H1 (cell line): ENCODE data around the gene GUCY2C.
A peak's percentile ranks its signal among the peaks of the same experiment; 100 is the strongest.

Source experiments
- CTCF ChIP-seq, 3 experiments: IDR thresholded peaks; 1 replicate in 2 of 3; 2 replicates in 1 of 3; pipeline versions ENCODE4 v1.5.1 to v1.6.1; 2011; ENCODE audit warnings: low read length in 3 of 3, mild to moderate bottlenecking in 3 of 3, inconsistent platforms in 2 of 3, low read depth in 1 of 3, moderate library complexity in 1 of 3; ENCODE audit not compliant: insufficient read depth in 1 of 3; ENCODE audit errors: control extremely low read depth in 1 of 3
- EZH2 ChIP-seq: fragments of 200-600 bp; sonication (generic); IDR thresholded peaks from 2 replicates; pipeline ENCODE4 v1.7.1; 2012; ENCODE audit warnings: low read depth, mild to moderate bottlenecking, moderate library complexity, low read length, inconsistent platforms; ENCODE audit not compliant: severe bottlenecking
- GABPA ChIP-seq: IDR thresholded peaks from 2 replicates; pipeline ENCODE4 v1.6.1; 2011; ENCODE audit warnings: mild to moderate bottlenecking, low read length, moderate library complexity, borderline replicate concordance; ENCODE audit not compliant: insufficient read depth
- JUN ChIP-seq: IDR thresholded peaks from 2 replicates; pipeline ENCODE4 v1.6.1; 2011; ENCODE audit warnings: low read depth, mild to moderate bottlenecking, improper control_type of control experiment, low read length
- KDM5A ChIP-seq: fragments of 200-600 bp; IDR thresholded peaks from 2 replicates; pipeline ENCODE4 v1.7.1; 2012; ENCODE audit warnings: mild to moderate bottlenecking, low read length, inconsistent platforms, mixed read lengths
- NANOG ChIP-seq: IDR thresholded peaks from 2 replicates; pipeline ENCODE4 v1.6.1; 2011; ENCODE audit warnings: low read length, low read depth, mild to moderate bottlenecking, inconsistent platforms; ENCODE audit not compliant: insufficient read depth, poor library complexity, severe bottlenecking
- POLR2A ChIP-seq, 2 experiments: IDR thresholded peaks; 1 replicate in 1 of 2; 2 replicates in 1 of 2; pipeline ENCODE4 v1.6.1; 2011; ENCODE audit warnings: low read depth in 2 of 2, low read length in 2 of 2, mild to moderate bottlenecking in 2 of 2; ENCODE audit errors: control extremely low read depth in 1 of 2
- POLR2AphosphoS5 ChIP-seq: IDR thresholded peaks from 2 replicates; pipeline ENCODE4 v1.6.1; 2011; ENCODE audit warnings: low read depth, low read length
- POU5F1 ChIP-seq: IDR thresholded peaks from 2 replicates; pipeline ENCODE4 v1.6.1; 2011; ENCODE audit warnings: low read depth, mild to moderate bottlenecking, low read length, moderate library complexity
- RNF2 ChIP-seq: fragments of 200-900, 300-1000 bp; sonication (generic); IDR thresholded peaks from 2 replicates; pipeline ENCODE4 v1.7.1; 2016; ENCODE audit warnings: borderline replicate concordance, low read depth, mild to moderate bottlenecking, antibody characterized with exemption, low read length; ENCODE audit not compliant: poor library complexity, severe bottlenecking; ENCODE audit errors: missing control alignments
- SIX5 ChIP-seq: IDR thresholded peaks from 2 replicates; pipeline ENCODE4 v1.6.1; 2011; ENCODE audit warnings: mild to moderate bottlenecking, low read depth, low read length
- TF ChIP-seq, protein P1 (sequence below): IDR thresholded peaks from 2 replicates; pipeline ENCODE4 v1.6.1; 2011; ENCODE audit warnings: low read length, improper control_type of control experiment
- TF ChIP-seq, protein P2 (sequence below): IDR thresholded peaks from 2 replicates; pipeline ENCODE4 v1.6.1; 2012; ENCODE audit warnings: inconsistent platforms
- TF ChIP-seq, protein P3 (sequence below): IDR thresholded peaks from 2 replicates; pipeline ENCODE4 v1.6.1; 2011; ENCODE audit warnings: low read depth, mild to moderate bottlenecking, low read length; ENCODE audit not compliant: insufficient read depth

DNA sequence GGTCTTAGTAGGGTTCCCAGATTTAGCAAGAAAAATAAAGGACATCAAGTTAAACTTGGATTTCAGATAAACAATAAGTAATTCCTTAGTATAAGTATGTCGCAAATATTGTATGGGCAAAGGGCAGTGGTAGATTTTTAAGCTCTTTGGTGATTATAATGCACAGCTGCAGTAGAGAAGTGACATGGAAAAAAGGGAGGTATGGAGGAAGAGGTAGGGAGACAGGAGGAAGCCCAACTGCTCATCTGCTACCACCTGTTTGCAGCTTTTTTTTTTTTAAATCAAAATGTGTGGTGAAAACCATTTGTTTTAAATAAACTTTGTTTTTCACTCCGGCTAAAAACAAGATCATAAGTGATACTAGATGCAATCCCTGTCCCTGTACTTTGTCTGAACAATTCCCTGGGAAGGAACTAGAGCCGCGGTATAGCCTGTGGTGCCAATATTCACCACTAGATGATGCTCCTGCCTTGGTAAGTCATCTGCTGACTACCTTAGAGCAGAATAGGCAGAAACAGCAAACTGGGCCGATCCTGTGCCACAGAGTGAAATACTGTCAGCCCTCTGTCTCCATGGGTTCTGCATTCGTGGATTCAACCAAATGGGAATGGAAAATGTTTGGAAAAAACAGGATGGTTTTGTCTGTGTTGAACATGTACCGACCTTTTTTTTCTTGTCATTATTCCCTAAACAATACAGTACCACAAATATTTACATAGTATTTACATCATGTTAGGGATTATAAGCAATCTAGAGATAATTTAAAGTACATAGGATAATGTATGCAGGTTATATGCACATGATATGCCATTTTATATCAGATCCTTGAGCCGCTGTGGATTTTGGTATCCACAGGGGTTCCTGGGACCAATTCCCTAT, 66.3 kb downstream of the GUCY2C start:
- TF ChIP-seq CTCF (IDR thresholded peaks at IDR 0.05; ENCODE audit: control extremely low read depth in 1 of 3, insufficient read depth in 1 of 3, low read depth in 1 of 3, low read length in 3 of 3) (peak; percentile 56 to 99 (median 92)), EZH2 (no peak), KDM5A (no peak), POU5F1 (no peak), POLR2AphosphoS5 (no peak), NANOG (no peak), SIX5 (no peak), POLR2A (IDR thresholded peaks at IDR 0.05; ENCODE audit: control extremely low read depth in 1 of 2, low read depth in 2 of 2, low read length in 2 of 2) (no peak), JUN (no peak), GABPA (no peak), RNF2 (no peak)
- TF ChIP-seq, protein P1, sequence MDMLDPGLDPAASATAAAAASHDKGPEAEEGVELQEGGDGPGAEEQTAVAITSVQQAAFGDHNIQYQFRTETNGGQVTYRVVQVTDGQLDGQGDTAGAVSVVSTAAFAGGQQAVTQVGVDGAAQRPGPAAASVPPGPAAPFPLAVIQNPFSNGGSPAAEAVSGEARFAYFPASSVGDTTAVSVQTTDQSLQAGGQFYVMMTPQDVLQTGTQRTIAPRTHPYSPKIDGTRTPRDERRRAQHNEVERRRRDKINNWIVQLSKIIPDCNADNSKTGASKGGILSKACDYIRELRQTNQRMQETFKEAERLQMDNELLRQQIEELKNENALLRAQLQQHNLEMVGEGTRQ = no peak
- TF ChIP-seq, protein P2, sequence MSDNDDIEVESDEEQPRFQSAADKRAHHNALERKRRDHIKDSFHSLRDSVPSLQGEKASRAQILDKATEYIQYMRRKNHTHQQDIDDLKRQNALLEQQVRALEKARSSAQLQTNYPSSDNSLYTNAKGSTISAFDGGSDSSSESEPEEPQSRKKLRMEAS = no peak
- TF ChIP-seq, protein P3, sequence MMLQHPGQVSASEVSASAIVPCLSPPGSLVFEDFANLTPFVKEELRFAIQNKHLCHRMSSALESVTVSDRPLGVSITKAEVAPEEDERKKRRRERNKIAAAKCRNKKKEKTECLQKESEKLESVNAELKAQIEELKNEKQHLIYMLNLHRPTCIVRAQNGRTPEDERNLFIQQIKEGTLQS = no peak
